ENCODE measurements around the gene CP. TPM values are rescaled to one million over a fixed set of nuclear protein-coding genes. Genes with fewer than 3 reads are reported as not detected.

CP gene
- total and polyA plus RNA-seq, 2 of the 13 experiments (the other 11 are each of a cell fraction or from before 2014, with no cell fraction given), result 42.6 to 789 TPM

- Histone ChIP-seq H3K4me2 (ENCODE audit: low read depth, low read length) (peak overlapping the region; percentile 83), H3K36me3 (replicated peaks in 1 of 2; ENCODE audit: control insufficient read depth in 1 of 2, insufficient read depth in 2 of 2, low read length in 2 of 2) (peaks cover 9 to 31% of the 10 kb centered on the region in 2 experiments), H3K27ac (ENCODE audit: extremely low read length, insufficient read depth, low read length) (peak overlapping the region; percentile 99), H4K20me1 (ENCODE audit: insufficient read depth, low read length) (0 out of 2 replicates have a peak, but pooled peaks cover 5% of the 10 kb centered on the region), H2AFZ (ENCODE audit: low read length) (no peak overlapping the region), H3K9ac (ENCODE audit: insufficient read depth, low read depth, low read length) (peak overlapping the region; percentile 71), H3K79me2 (ENCODE audit: insufficient read depth, low read length) (peaks cover 98% of the 10 kb centered on the region), H3K27me3 (ENCODE audit: control insufficient read depth in 1 of 2, insufficient read depth in 2 of 2, low read length in 2 of 2) (no peaks in the 10 kb centered on the region; a peak in 1 of 5 replicates), H3K9me3 (ENCODE audit: low read length) (no peaks in the 10 kb centered on the region), H3K4me3 (replicated peaks in 1 of 3; ENCODE audit: insufficient read depth in 1 of 3, low read depth in 2 of 3, low read length in 3 of 3) (peak overlapping the region; percentile 52 to 78 (median 70); a peak in 5 of 6 replicates), H3K4me1 (ENCODE audit: insufficient read depth, low read length) (peaks cover 82% of the 10 kb centered on the region)
- ChIA-PET POLR2A (interaction anchor here (0.5 to 4.1 kb wide), 2 partner anchors 10 to 33 kb away, joined by 3 to 30 read pairs; no protein-coding TSS in a partner anchor), CTCF (ENCODE audit: low intra/inter-chr PET ratio, low total read pairs) (no interaction called here)
- in situ Hi-C loops (cut with HindIII; ENCODE audit: extremely low pct_ligation_motif_present, low pct_unique_long_range_greater_than_20kb), result no loop called here
- DNase-seq (ENCODE audit: low spot score), result peak; percentile 92
- 11% methylated on average over 1 of the region's 1 CpG for WGBS (ENCODE audit: low lambda C conversion rate)
- FAIRE-seq, result peak; percentile 85
- peak; percentile 97 for ATAC-seq
- intact Hi-C loops (cut with micrococcal nuclease; ENCODE audit: unreplicated experiment), result loop anchor here (1.0 kb wide), 2 partner anchors 10 kb away; no protein-coding TSS in a partner anchor
- no TSS peak for BruUV-seq (replicated peaks)
- peak; percentile 74 for TF ChIP-seq ZNF18 (CRISPR knock-in tag; IDR thresholded peaks at IDR 0.05; ENCODE audit: insufficient replicate concordance)
- TF ChIP-seq ZNF737 (CRISPR knock-in tag; IDR thresholded peaks at IDR 0.05; ENCODE audit: borderline replicate concordance), result no peak
- no peak for TF ChIP-seq ZSCAN20 (CRISPR knock-in tag; IDR thresholded peaks at IDR 0.05; ENCODE audit: borderline replicate concordance)
- no peak for TF ChIP-seq ZNF780A (CRISPR knock-in tag; IDR thresholded peaks at IDR 0.05)
- TF ChIP-seq ZBTB34 (CRISPR knock-in tag; IDR thresholded peaks at IDR 0.05), result no peak
- TF ChIP-seq ZFP41 (CRISPR knock-in tag; IDR thresholded peaks at IDR 0.05; ENCODE audit: borderline replicate concordance), result no peak
- TF ChIP-seq SMAD3 (CRISPR knock-in tag; IDR thresholded peaks at IDR 0.05), result peak; percentile 83
- TF ChIP-seq ZBTB39 (CRISPR knock-in tag; IDR thresholded peaks at IDR 0.05), result no peak
- peak; percentile 65; the same call in 1 of the 2 replicates for TF ChIP-seq HOXA3 (CRISPR knock-in tag; IDR thresholded peaks at IDR 0.05)
- TF ChIP-seq ZSCAN30 (CRISPR knock-in tag; IDR thresholded peaks at IDR 0.05), result no peak
- no peak for TF ChIP-seq STAT5B (CRISPR knock-in tag; IDR thresholded peaks at IDR 0.05)
- TF ChIP-seq ZNF510 (CRISPR knock-in tag; IDR thresholded peaks at IDR 0.05; ENCODE audit: low read depth), result no peak
- peak; percentile 33; the same call in 1 of the 2 replicates for TF ChIP-seq CEBPB (IDR thresholded peaks at IDR 0.05; ENCODE audit: borderline replicate concordance, low read depth, low read length)
- no peak for TF ChIP-seq XBP1 (CRISPR knock-in tag; IDR thresholded peaks at IDR 0.05)
- peak; percentile 62; the same call in 1 of the 2 replicates for TF ChIP-seq ZNF331 (CRISPR knock-in tag; IDR thresholded peaks at IDR 0.05)
- peak; percentile 80 for TF ChIP-seq HMG20A (CRISPR knock-in tag; IDR thresholded peaks at IDR 0.05; ENCODE audit: borderline replicate concordance)
- TF ChIP-seq MYPOP (CRISPR knock-in tag; IDR thresholded peaks at IDR 0.05), result no peak; the same call in 1 of the 2 replicates
- peak; percentile 65; the same call in 1 of the 2 replicates for TF ChIP-seq ZGPAT (CRISPR knock-in tag; IDR thresholded peaks at IDR 0.05)
Observed at GRCh38 chr3:149214702-149215101, 6.9 kb downstream of the CP start.

All from HepG2 (cell line).